ENCODE measurements around the gene PHKG1. TPM values are rescaled to one million over a fixed set of nuclear protein-coding genes. Genes with fewer than 3 reads are reported as not detected.
"Not testable (repeated sequence)": the region's sequence is repeated elsewhere in the genome, so short reads cannot be mapped to it uniquely, and the experiment has no call there.

PHKG1 gene
- total RNA-seq (2014; rRNA removed; shearing (Covaris generic)) (1.8 and 5.6 TPM in 2 replicates), total RNA-seq (2022) (2.2 and 3.3 TPM in 2 replicates), Bru-seq, nascent RNA (percentile 37 among the genes with signal in this experiment), BruChase-seq, experiment 1, labeled RNA remaining after a 6-hour chase (percentile 45 among the genes with signal in this experiment), BruChase-seq, experiment 2, labeled RNA remaining after a 2-hour chase (percentile 48 among the genes with signal in this experiment)
- long read RNA-seq, partial matches to known transcripts = 0 of 4 reads
- long read RNA-seq, other reads (novel, unspliced or antisense) = 4 of 4 reads

- BruUV-seq (replicated peaks) = no TSS peak
- Histone ChIP-seq H3K9me3 (ENCODE audit: low read length) (no peaks in the 10 kb centered on the region), H3K4me1 (ENCODE audit: insufficient read depth, low read length, poor library complexity, severe bottlenecking) (no peaks in the 10 kb centered on the region), H3K79me2 (ENCODE audit: insufficient read depth, low read depth, low read length) (no peaks in the 10 kb centered on the region), H2AFZ (ENCODE audit: low read length) (no peak within 1 kb of the TSS), H3K27ac (ENCODE audit: low read depth, low read length, poor library complexity, severe bottlenecking) (no peak within 1 kb of the TSS), H3K36me3 (ENCODE audit: insufficient read depth, low read length) (peaks cover 7% of the 10 kb centered on the region), H3K4me2 (ENCODE audit: low read length) (no peak within 1 kb of the TSS), H3K4me3 (ENCODE audit: low read depth, low read length, poor library complexity, severe bottlenecking) (no peak within 1 kb of the TSS), H3K9me2 (ENCODE audit: insufficient read depth, low read length) (no peaks in the 10 kb centered on the region), H4K20me1 (ENCODE audit: insufficient read depth, low read length) (no peaks in the 10 kb centered on the region)
- DNase-seq (ENCODE audit: low spot score) = no peak
- CTCF ChIA-PET (ENCODE audit: unreplicated experiment) = no interaction called here
- intact Hi-C loops (cut with micrococcal nuclease; ENCODE audit: unreplicated experiment) = no loop called here
- POLR2A ChIA-PET = no interaction called here
- TF ChIP-seq CTCF (conservative IDR thresholded peaks at IDR 0.05; ENCODE audit: low read length) (peak; percentile 31; the same call in 1 of the 2 replicates), EZH2phosphoT487 (IDR thresholded peaks at IDR 0.05; ENCODE audit: borderline replicate concordance, low read depth, low read length) (no peak)
These were observed at the start of gene PHKG1 for GRCh38 chr7:56092789-56093531. Gene PHKG1, minus strand, starts transcription at chr7:56092952. Its CDS starts 4,011 bp downstream, at chr7:56088941.

- H2AFZ ChIP-seq (ENCODE audit: low read length); H3K9me3 ChIP-seq (ENCODE audit: low read length); H3K4me2 ChIP-seq (ENCODE audit: low read length); H3K4me1 ChIP-seq (ENCODE audit: insufficient read depth, low read length, poor library complexity, severe bottlenecking); BruUV-seq (replicated peaks); H3K79me2 ChIP-seq (ENCODE audit: insufficient read depth, low read depth, low read length); H3K4me3 ChIP-seq (ENCODE audit: low read depth, low read length, poor library complexity, severe bottlenecking); H3K9me2 ChIP-seq (ENCODE audit: insufficient read depth, low read length); H4K20me1 ChIP-seq (ENCODE audit: insufficient read depth, low read length); CTCF ChIA-PET (ENCODE audit: unreplicated experiment); H3K36me3 ChIP-seq (ENCODE audit: insufficient read depth, low read length); intact Hi-C loops (cut with micrococcal nuclease; ENCODE audit: unreplicated experiment); DNase-seq (ENCODE audit: low spot score); H3K27ac ChIP-seq (ENCODE audit: low read depth, low read length, poor library complexity, severe bottlenecking); POLR2A ChIA-PET: not testable (repeated sequence)
These were observed 38.3 kb upstream of the PHKG1 start for GRCh38 chr7:56131062-56131461.

- ChIA-PET CTCF (ENCODE audit: unreplicated experiment) (no interaction called here), POLR2A (no interaction called here)
- no peaks in the 10 kb centered on the region for H3K79me2 ChIP-seq (ENCODE audit: insufficient read depth, low read depth, low read length)
- no peaks in the 10 kb centered on the region for H3K4me1 ChIP-seq (ENCODE audit: insufficient read depth, low read length, poor library complexity, severe bottlenecking)
- intact Hi-C loops (cut with micrococcal nuclease; ENCODE audit: unreplicated experiment) = no loop called here
- BruUV-seq (replicated peaks) = no TSS peak
- no peak for DNase-seq (ENCODE audit: low spot score)
- H3K4me2 ChIP-seq (ENCODE audit: low read length) = no peak overlapping the region
- H3K36me3 ChIP-seq (ENCODE audit: insufficient read depth, low read length) = no peaks in the 10 kb centered on the region
- H3K4me3 ChIP-seq (ENCODE audit: low read depth, low read length, poor library complexity, severe bottlenecking) = no peak overlapping the region
- no peak overlapping the region for H3K27ac ChIP-seq (ENCODE audit: low read depth, low read length, poor library complexity, severe bottlenecking)
- H4K20me1 ChIP-seq (ENCODE audit: insufficient read depth, low read length) = no peaks in the 10 kb centered on the region
- no peaks in the 10 kb centered on the region for H3K9me2 ChIP-seq (ENCODE audit: insufficient read depth, low read length)
- H2AFZ ChIP-seq (ENCODE audit: low read length) = no peak overlapping the region
- TF ChIP-seq EZH2phosphoT487 (IDR thresholded peaks at IDR 0.05; ENCODE audit: borderline replicate concordance, low read depth, low read length) = no peak
- TF ChIP-seq CTCF (conservative IDR thresholded peaks at IDR 0.05; ENCODE audit: low read length) = no peak
- H3K9me3 ChIP-seq (ENCODE audit: low read length) = no peaks in the 10 kb centered on the region
These were observed 34.7 kb upstream of the PHKG1 start for GRCh38 chr7:56127241-56127975.
